SU-DHL-6 (cell line): ENCODE data around the gene CRCP.

Source experiments
- CTCF ChIP-seq: fragments of 200-600 bp; sonication (generic); IDR thresholded peaks from one replicate; pipeline ENCODE4 v1.5.1; 2017; ENCODE audit warnings: antibody characterized with exemption, mild to moderate bottlenecking, low read length, moderate library complexity; ENCODE audit not compliant: insufficient read depth, poor library complexity, severe bottlenecking
- EZH2phosphoT487 ChIP-seq: fragments of 200-600 bp; sonication (generic), shearing (Covaris generic); conservative IDR thresholded peaks from 2 replicates; pipeline ENCODE4 v1.6.1; 2018; ENCODE audit warnings: mild to moderate bottlenecking, antibody characterized with exemption, low read length, moderate library complexity, mixed read lengths

- TF ChIP-seq CTCF (no peak), EZH2phosphoT487 (no peak)
Measured at GRCh38 chr7:66146701-66147100, 32.1 kb downstream of the CRCP start.
